ENCODE measurements around the gene GOLGB1.

GRCh38 chr3:121730940-121731687, 18.4 kb downstream of the GOLGB1 start:
- TF ChIP-seq POLR2A (IDR thresholded peaks at IDR 0.05; ENCODE audit: low read depth, low read length), result no peak
- TF ChIP-seq CTCF (IDR thresholded peaks at IDR 0.05; ENCODE audit: extremely low read depth in 1 of 2, insufficient read depth in 1 of 2, low read depth in 1 of 2, low read length in 2 of 2), result no peak
- no peak for TF ChIP-seq MYC (IDR thresholded peaks at IDR 0.05; ENCODE audit: low read depth, low read length)
- TF ChIP-seq POLR2AphosphoS5 (IDR thresholded peaks at IDR 0.05; ENCODE audit: insufficient read depth, low read depth, low read length), result no peak
- TF ChIP-seq MAX (IDR thresholded peaks at IDR 0.05; ENCODE audit: insufficient read depth, insufficient read length), result no peak
- TF ChIP-seq EZH2 (IDR thresholded peaks at IDR 0.05; ENCODE audit: borderline replicate concordance, low read depth, low read length, severe bottlenecking), result no peak
